DOHH2 (cell line): ENCODE data around the gene TMEM272.
A peak's percentile ranks its signal among the peaks of the same experiment; 100 is the strongest.

Experiments used
- H3F3A ChIP-seq: fragments of 200-600 bp; sonication (generic), shearing (Covaris generic); 2 replicates; pipeline ENCODE4 v1.6.0; 2016; ENCODE audit warnings: antibody characterized with exemption, mild to moderate bottlenecking; ENCODE audit not compliant: control insufficient read depth, insufficient read depth
- H3K27ac ChIP-seq: fragments of 200-600 bp; sonication (generic); 2 replicates; pipeline ENCODE4 v1.5.1; 2014; ENCODE audit warnings: low read depth, mild to moderate bottlenecking, low read length, moderate library complexity
- H3K27me3 ChIP-seq: fragments of 200-600 bp; sonication (generic); 2 replicates; pipeline ENCODE4 v1.6.1; 2014; ENCODE audit warnings: mild to moderate bottlenecking, low read length, mixed read lengths; ENCODE audit not compliant: control insufficient read depth
- H3K36me3 ChIP-seq: fragments of 200-600 bp; sonication (generic); 2 replicates; pipeline ENCODE4 v1.6.1; 2014; ENCODE audit warnings: mild to moderate bottlenecking, low read length, moderate library complexity, mixed read lengths; ENCODE audit not compliant: control insufficient read depth
- H3K4me1 ChIP-seq: fragments of 200-600 bp; sonication (generic); 2 replicates; pipeline ENCODE4 v1.6.1; 2014; ENCODE audit warnings: mild to moderate bottlenecking, low read length, mixed read lengths; ENCODE audit not compliant: control insufficient read depth
- H3K4me2 ChIP-seq: fragments of 200-600 bp; sonication (generic); 2 replicates; pipeline ENCODE4 v1.6.0; 2014; ENCODE audit warnings: mild to moderate bottlenecking, low read length, moderate library complexity
- H3K4me3 ChIP-seq: fragments of 200-600 bp; sonication (generic); 2 replicates; pipeline ENCODE4 v1.5.1; 2014; ENCODE audit warnings: mild to moderate bottlenecking, low read length, mixed read lengths
- H3K79me2 ChIP-seq: fragments of 200-600 bp; sonication (generic); 2 replicates; pipeline ENCODE4 v1.6.1; 2014; ENCODE audit warnings: mild to moderate bottlenecking, low read length, mixed read lengths; ENCODE audit not compliant: control insufficient read depth
- H3K9me2 ChIP-seq: fragments of 200-600 bp; sonication (generic); replicated peaks from 2 replicates; pipeline ENCODE4 v1.6.1; 2014; ENCODE audit warnings: mild to moderate bottlenecking, low read length, mixed read lengths; ENCODE audit not compliant: control insufficient read depth
- H3K9me3 ChIP-seq: fragments of 200-600 bp; sonication (generic); 2 replicates; pipeline ENCODE4 v1.6.1; 2014; ENCODE audit warnings: antibody characterized with exemption, low read length, mixed read lengths; ENCODE audit not compliant: control insufficient read depth, insufficient read depth
- H4K20me1 ChIP-seq: fragments of 200-600 bp; sonication (generic); 2 replicates; pipeline ENCODE4 v1.6.0; 2014; ENCODE audit warnings: low read depth, mild to moderate bottlenecking, antibody characterized with exemption, low read length, moderate library complexity; ENCODE audit not compliant: control insufficient read depth, insufficient read depth
- CTCF ChIP-seq: fragments of 200-600 bp; sonication (generic); IDR thresholded peaks from one replicate; pipeline ENCODE4 v1.5.1; 2014; ENCODE audit warnings: antibody characterized with exemption, mild to moderate bottlenecking, low read depth, low read length; ENCODE audit not compliant: poor library complexity, severe bottlenecking
- EZH2phosphoT487 ChIP-seq: fragments of 200-600 bp; sonication (generic); IDR thresholded peaks from 2 replicates; pipeline ENCODE4 v1.6.1; 2017; ENCODE audit warnings: borderline replicate concordance, mild to moderate bottlenecking, antibody characterized with exemption, low read length, moderate library complexity, mixed read lengths

Gene TMEM272

GRCh38 chr13:51834581-51835171 lies 10.3 kb downstream of the TMEM272 start:
- H4K20me1 ChIP-seq = no peaks in the 10 kb centered on the region
- H3K4me1 ChIP-seq = peaks cover 52% of the 10 kb centered on the region

GRCh38 chr13:51833980-51834379 lies 11.0 kb downstream of the TMEM272 start:
- Histone ChIP-seq H3K27me3 (no peaks in the 10 kb centered on the region), H3K27ac (no peak overlapping the region), H3K9me3 (no peaks in the 10 kb centered on the region), H3K9me2 (no peaks in the 10 kb centered on the region), H3F3A (peaks cover 20% of the 10 kb centered on the region), H3K79me2 (no peaks in the 10 kb centered on the region), H3K36me3 (no peaks in the 10 kb centered on the region), H4K20me1 (no peaks in the 10 kb centered on the region), H3K4me3 (peak overlapping the region; percentile 58; the same call in 1 of the 2 replicates), H3K4me1 (peaks cover 59% of the 10 kb centered on the region), H3K4me2 (peak overlapping the region; percentile 87)
- TF ChIP-seq EZH2phosphoT487 (no peak), CTCF (no peak)

More at GRCh38 chr13:51834581-51835171, 10.3 kb downstream of the TMEM272 start:
- H3K9me2 ChIP-seq = no peaks in the 10 kb centered on the region
- no peaks in the 10 kb centered on the region for H3K27me3 ChIP-seq
- H3K9me3 ChIP-seq = no peaks in the 10 kb centered on the region
- H3F3A ChIP-seq = peaks cover 13% of the 10 kb centered on the region
- TF ChIP-seq CTCF = no peak
- H3K4me2 ChIP-seq = peak overlapping the region; percentile 87; the same call in 1 of the 2 replicates
- no peaks in the 10 kb centered on the region for H3K36me3 ChIP-seq
- H3K79me2 ChIP-seq = no peaks in the 10 kb centered on the region
- H3K27ac ChIP-seq = no peak overlapping the region
- no peak overlapping the region for H3K4me3 ChIP-seq

GRCh38 chr13:51832471-51833152 lies 12.4 kb downstream of the TMEM272 start:
- peaks cover 73% of the 10 kb centered on the region for H3K4me1 ChIP-seq
- H3K9me2 ChIP-seq = no peaks in the 10 kb centered on the region
- H3K36me3 ChIP-seq = no peaks in the 10 kb centered on the region
- peak overlapping the region; percentile 95 for H3K27ac ChIP-seq
- peak overlapping the region; percentile 87 for H3K4me2 ChIP-seq
- no peaks in the 10 kb centered on the region for H3K27me3 ChIP-seq
- peak overlapping the region; percentile 58 for H3K4me3 ChIP-seq
- H4K20me1 ChIP-seq = no peaks in the 10 kb centered on the region
- TF ChIP-seq CTCF (peak; percentile 74), EZH2phosphoT487 (no peak)
- H3F3A ChIP-seq = peaks cover 27% of the 10 kb centered on the region
- no peaks in the 10 kb centered on the region for H3K79me2 ChIP-seq
- no peaks in the 10 kb centered on the region for H3K9me3 ChIP-seq
